ENCODE data around the gene UBE2E2. TPM values are rescaled to one million over a fixed set of nuclear protein-coding genes. Genes with fewer than 3 reads are reported as not detected.

UBE2E2 gene
- total and polyA plus RNA-seq, 12 donors = 19.5 to 63.8 (median 52.2) TPM

DNA sequence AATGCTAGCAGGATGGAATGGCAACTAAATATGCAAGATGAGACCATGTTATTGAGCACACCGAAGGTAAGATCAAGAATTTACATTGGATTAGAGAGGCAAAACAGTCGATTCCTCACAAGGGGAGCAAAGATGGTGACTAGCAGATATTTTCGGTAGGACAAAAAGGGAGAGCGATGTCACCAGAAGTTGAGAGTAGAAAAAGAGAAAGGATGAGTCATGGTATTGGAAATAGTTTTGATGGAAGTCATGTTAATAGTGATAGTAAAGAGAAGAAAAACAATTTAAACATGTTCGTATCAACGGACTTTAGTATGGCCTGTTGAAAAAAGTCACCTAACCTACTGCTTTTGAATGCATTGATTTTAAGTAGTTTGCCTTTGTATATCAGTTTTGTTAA is 55.0 kb downstream of the UBE2E2 start:
- 97 to 98% methylated on average over 6 of the region's 6 CpGs for WGBS, 2 donors
- TF ChIP-seq CTCF (IDR thresholded peaks at IDR 0.05) = no peak
- DNase-seq = no peak
- H3K4me3 ChIP-seq = no peak overlapping the region
- H3K9me3 ChIP-seq = no peaks in the 10 kb centered on the region
- ATAC-seq = no peak
- intact Hi-C loops (cut with DNase I) = no loop called here
- H3K4me1 ChIP-seq = peaks cover 0 to 18% (median 7%) of the 10 kb centered on the region in 9 donors
- no peaks in the 10 kb centered on the region for H3K36me3 ChIP-seq
- H3K27ac ChIP-seq = no peak overlapping the region
- H3K27me3 ChIP-seq = no peaks in the 10 kb centered on the region

- DNase-seq (no peak), ATAC-seq (no peak)
- 45 to 66% methylated on average over 2 of the region's 2 CpGs for WGBS, 2 donors
- TF ChIP-seq CTCF (IDR thresholded peaks at IDR 0.05) = no peak
- H3K36me3 ChIP-seq = no peaks in the 10 kb centered on the region
- H3K9me3 ChIP-seq = no peaks in the 10 kb centered on the region
- intact Hi-C loops (cut with DNase I) = no loop called here
- no peak overlapping the region for H3K27ac ChIP-seq
- H3K27me3 ChIP-seq = no peaks in the 10 kb centered on the region
- H3K4me3 ChIP-seq = no peak overlapping the region
- peaks cover 0 to 13% (median 7%) of the 10 kb centered on the region in 9 donors for H3K4me1 ChIP-seq
These were observed 56.4 kb downstream of the UBE2E2 start for GRCh38 chr3:23259515-23259914.

DNA sequence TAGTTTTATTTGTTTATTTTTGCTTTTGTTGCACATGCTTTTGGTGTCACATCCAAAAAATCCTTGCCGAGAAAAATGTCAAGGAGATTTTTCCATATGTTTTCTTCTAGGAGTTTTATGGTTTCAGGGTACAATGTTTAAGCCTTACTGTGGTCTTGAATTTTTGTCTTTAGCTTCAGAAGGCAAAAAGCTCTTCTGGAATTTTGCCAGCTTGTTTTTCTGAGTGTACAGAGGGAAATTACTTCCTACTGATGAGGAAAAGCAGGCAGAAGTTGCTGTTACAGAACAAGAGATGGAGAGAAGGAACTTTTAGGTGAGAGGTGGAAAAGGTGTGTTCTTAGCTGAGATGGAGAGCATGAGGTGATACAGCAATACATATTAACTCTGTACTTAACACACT is 59.6 kb downstream of the UBE2E2 start:
- WGBS, 2 donors = 78 to 81% methylated on average over 1 of the region's 1 CpG
- H3K4me1 ChIP-seq = no peaks in the 10 kb centered on the region
- H3K4me3 ChIP-seq = no peak overlapping the region
- H3K27me3 ChIP-seq = no peaks in the 10 kb centered on the region
- ATAC-seq (no peak), DNase-seq (no peak)
- H3K9me3 ChIP-seq = no peaks in the 10 kb centered on the region
- TF ChIP-seq CTCF (IDR thresholded peaks at IDR 0.05) = no peak
- no peaks in the 10 kb centered on the region for H3K36me3 ChIP-seq
- H3K27ac ChIP-seq = no peak overlapping the region
- intact Hi-C loops (cut with DNase I) = no loop called here

GRCh38 chr3:23263796-23264195 is 60.7 kb downstream of the UBE2E2 start:
- Histone ChIP-seq H3K27me3 (no peaks in the 10 kb centered on the region), H3K4me3 (no peak overlapping the region), H3K36me3 (no peaks in the 10 kb centered on the region), H3K27ac (no peak overlapping the region), H3K4me1 (no peaks in the 10 kb centered on the region), H3K9me3 (no peaks in the 10 kb centered on the region)
- ATAC-seq (no peak), DNase-seq (no peak)
- 68 to 71% methylated on average over 6 of the region's 6 CpGs for WGBS, 2 donors
- no peak for TF ChIP-seq CTCF (IDR thresholded peaks at IDR 0.05)
- intact Hi-C loops (cut with DNase I) = no loop called here
